WI38 (cell line): ENCODE measurements around the gene PLEKHN1.

Experiments
- H3K4me3 ChIP-seq: 2 replicates; pipeline ENCODE4 v1.5.1; 2011; ENCODE audit warnings: low read depth, mild to moderate bottlenecking, control low read depth, low read length
- TF ChIP-seq, protein P1 (sequence below): IDR thresholded peaks from 2 replicates; pipeline ENCODE4 v1.5.1; 2012; ENCODE audit warnings: low read depth, mild to moderate bottlenecking, control low read depth, low read length

The PLEKHN1 gene

GRCh38 chr1:925561-926421 lies 40.5 kb upstream of the PLEKHN1 start:
- TF ChIP-seq, protein P1, sequence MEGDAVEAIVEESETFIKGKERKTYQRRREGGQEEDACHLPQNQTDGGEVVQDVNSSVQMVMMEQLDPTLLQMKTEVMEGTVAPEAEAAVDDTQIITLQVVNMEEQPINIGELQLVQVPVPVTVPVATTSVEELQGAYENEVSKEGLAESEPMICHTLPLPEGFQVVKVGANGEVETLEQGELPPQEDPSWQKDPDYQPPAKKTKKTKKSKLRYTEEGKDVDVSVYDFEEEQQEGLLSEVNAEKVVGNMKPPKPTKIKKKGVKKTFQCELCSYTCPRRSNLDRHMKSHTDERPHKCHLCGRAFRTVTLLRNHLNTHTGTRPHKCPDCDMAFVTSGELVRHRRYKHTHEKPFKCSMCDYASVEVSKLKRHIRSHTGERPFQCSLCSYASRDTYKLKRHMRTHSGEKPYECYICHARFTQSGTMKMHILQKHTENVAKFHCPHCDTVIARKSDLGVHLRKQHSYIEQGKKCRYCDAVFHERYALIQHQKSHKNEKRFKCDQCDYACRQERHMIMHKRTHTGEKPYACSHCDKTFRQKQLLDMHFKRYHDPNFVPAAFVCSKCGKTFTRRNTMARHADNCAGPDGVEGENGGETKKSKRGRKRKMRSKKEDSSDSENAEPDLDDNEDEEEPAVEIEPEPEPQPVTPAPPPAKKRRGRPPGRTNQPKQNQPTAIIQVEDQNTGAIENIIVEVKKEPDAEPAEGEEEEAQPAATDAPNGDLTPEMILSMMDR = no peak
- peak overlapping the region; percentile 29 for H3K4me3 ChIP-seq

DNA sequence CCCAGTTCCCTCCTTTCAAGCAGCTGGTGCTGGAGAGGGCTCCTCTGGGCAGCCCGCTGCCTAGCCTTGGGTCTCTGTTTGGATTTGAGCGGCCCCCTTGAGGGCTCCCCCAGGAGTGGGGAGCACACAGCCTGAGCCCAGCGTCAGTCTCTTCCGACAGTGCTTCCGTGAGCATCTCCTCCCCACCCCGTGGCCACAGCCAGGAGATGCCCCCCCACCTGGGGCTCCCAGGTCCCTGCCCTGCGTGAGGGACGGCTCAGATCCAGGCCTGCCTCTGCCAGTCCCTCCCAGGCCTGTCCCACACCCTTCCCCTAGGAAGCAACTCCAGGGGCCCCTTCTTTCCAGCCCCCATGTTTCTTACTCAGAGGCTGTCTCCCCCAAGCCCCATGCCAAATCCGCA lies 39.0 kb upstream of the PLEKHN1 start:
- TF ChIP-seq, protein P1 = no peak
- H3K4me3 ChIP-seq = no peak overlapping the region

DNA sequence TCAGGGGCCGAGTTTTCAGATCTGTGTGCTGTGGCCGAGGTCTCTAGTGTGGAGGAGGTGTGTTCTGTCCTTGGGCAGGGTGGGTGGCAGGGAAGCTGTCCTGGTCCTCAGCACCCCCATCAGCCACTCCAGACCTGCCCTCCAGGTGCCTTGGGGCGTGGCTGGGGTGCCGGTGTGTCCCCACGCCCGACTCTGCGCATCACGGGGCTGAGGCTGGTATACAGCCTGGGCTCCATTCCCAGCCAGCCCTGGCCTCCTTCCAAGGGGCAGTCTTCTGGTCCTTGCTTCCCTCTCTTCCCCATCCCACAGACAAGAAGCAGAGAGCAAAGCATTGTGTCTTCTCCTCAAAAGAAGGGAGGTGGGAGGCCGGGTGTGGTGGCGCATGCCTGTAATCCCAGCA lies 38.5 kb upstream of the PLEKHN1 start:
- H3K4me3 ChIP-seq = no peak overlapping the region

GRCh38 chr1:928825-929661 lies 37.2 kb upstream of the PLEKHN1 start:
- no peak overlapping the region for H3K4me3 ChIP-seq
- TF ChIP-seq, protein P1 = no peak

More for the DNA sequence above, 38.5 kb upstream of the PLEKHN1 start:
- TF ChIP-seq, protein P1 = no peak

DNA sequence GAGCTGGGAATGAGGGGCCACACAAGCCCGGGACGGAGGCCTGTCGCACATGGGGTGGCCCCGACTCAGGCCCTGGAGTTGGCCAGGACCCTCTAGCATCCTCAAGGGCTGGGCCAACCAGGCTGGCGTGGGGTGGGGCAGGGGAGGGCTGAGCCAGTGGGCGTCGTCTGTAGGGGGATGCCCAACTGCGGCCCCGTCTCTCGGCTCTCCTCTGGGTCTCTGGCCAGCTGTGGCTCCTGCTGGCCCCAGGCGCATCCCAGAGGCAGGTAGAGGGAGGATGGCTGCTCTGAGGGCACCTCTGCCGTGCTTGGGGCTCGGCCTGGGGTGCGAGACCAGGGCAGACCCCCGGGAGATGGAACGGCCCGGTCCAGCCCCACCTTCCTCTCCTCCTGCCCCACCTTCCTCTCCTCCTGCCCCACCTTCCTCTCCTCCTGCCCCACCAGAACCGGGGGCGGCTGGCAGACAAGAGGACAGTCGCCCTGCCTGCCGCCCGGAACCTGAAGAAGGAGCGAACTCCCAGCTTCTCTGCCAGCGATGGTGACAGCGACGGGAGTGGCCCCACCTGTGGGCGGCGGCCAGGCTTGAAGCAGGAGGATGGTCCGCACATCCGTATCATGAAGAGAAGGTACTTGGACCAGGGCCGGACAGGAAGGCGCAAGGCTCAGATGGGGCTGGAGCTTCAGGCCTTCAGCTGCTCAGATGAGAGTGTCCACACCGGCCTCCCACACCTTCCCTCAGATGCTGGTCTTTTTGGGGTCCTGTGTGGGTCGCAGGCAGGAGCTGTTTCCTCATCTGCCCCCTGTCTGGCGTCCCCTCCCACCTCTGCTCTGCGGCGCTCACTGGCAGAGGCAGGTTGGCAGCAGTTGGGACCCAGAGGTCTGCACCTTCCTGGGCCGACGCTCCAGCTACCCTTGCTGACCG lies 36.3 kb upstream of the PLEKHN1 start:
- TF ChIP-seq, protein P1 = no peak
- no peak overlapping the region for H3K4me3 ChIP-seq

DNA sequence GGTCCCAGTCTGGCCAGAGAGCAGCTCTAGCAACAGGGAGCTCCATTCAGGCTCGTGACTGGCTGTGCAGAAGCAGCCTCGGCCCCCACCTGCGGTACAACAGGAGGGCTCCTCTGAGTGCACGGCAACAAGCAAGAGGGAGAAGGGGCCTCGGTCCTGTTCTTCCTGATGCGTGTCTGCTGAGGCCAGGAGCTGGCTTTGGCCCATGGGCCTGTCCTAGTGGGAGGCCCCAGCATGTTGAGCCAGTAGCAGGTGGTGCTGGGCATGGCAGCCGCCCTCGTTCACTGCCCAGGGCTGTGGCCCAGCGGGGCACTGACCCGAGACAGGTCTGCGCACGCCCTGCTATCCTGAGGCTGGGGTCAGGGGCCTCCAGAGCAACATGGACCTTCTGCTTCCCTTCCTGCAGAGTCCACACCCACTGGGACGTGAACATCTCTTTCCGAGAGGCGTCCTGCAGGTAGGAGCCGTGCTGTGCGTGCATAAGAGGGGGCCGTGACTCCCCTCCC lies 35.6 kb upstream of the PLEKHN1 start:
- H3K4me3 ChIP-seq = no peak overlapping the region
- TF ChIP-seq, protein P1 = no peak
